K562 (cell line): ENCODE measurements around the gene NYNRIN.

Source experiments
- ARNT ChIP-seq, 2 experiments: fragments of 450-650 bp; IDR thresholded peaks; 2 replicates each; pipeline ENCODE4 v1.6.1; 2016; ENCODE audit warnings: mild to moderate bottlenecking in 1 of 2
- CTCF ChIP-seq, 3 experiments: IDR thresholded peaks in 2 of 3; conservative IDR thresholded peaks in 1 of 3; 2 replicates each; pipeline ENCODE4 v1.5.1; 2011 to 2012; ENCODE audit warnings: low read length in 3 of 3, mild to moderate bottlenecking in 3 of 3, control low read depth in 2 of 3, improper control_type of control experiment in 1 of 3, inconsistent platforms in 1 of 3, low read depth in 1 of 3, mixed read lengths in 1 of 3, moderate library complexity in 1 of 3; ENCODE audit not compliant: insufficient read depth in 2 of 3
- FOXJ3 ChIP-seq: sonication (generic); formaldehyde crosslinking; IDR thresholded peaks from 2 replicates; pipeline ENCODE4 v1.4.0; 2020; ENCODE audit warnings: mild to moderate bottlenecking, missing genetic modification reagents
- JUND ChIP-seq, 2 experiments: IDR thresholded peaks; 2 replicates in 1 of 2; 3 replicates in 1 of 2; pipeline ENCODE4 v1.6.1; 2011; ENCODE audit warnings: borderline replicate concordance in 2 of 2, low read depth in 2 of 2, low read length in 2 of 2, improper control_type of control experiment in 1 of 2, missing biosample characterization in 1 of 2, missing genetic modification characterization in 1 of 2, missing genetic modification reagents in 1 of 2
- NCOA4 ChIP-seq: fragments of 450-650 bp; IDR thresholded peaks from 2 replicates; pipeline ENCODE4 v1.6.1; 2018; ENCODE audit warnings: mild to moderate bottlenecking; ENCODE audit not compliant: partially characterized antibody
- PTRF ChIP-seq: fragments of 450-650 bp; IDR thresholded peaks from 2 replicates; pipeline ENCODE4 v1.6.1; 2016; ENCODE audit warnings: mild to moderate bottlenecking, missing genetic modification characterization, missing compliant biosample characterization
- REST ChIP-seq, 2 experiments: fragments of 450-650 bp; formaldehyde crosslinking in 1 of 2; IDR thresholded peaks; 2 replicates each; pipeline versions ENCODE4 v1.4.0 to v1.6.1; 2014 to 2020; ENCODE audit warnings: mild to moderate bottlenecking in 2 of 2, borderline replicate concordance in 1 of 2, low read depth in 1 of 2
- RNF2 ChIP-seq: sonication (generic); IDR thresholded peaks from 2 replicates; pipeline ENCODE4 v1.6.1; 2016
- SOX6 ChIP-seq: fragments of 450-650 bp; IDR thresholded peaks from 2 replicates; pipeline ENCODE4 v1.6.1; 2014; ENCODE audit warnings: mild to moderate bottlenecking
- TEAD1 ChIP-seq, 2 experiments: fragments of 450-650 bp in 1 of 2; sonication (generic) in 1 of 2; formaldehyde crosslinking; IDR thresholded peaks; 2 replicates each; pipeline versions ENCODE4 v1.4.0 to v1.8.0; 2020 to 2022; ENCODE audit warnings: mild to moderate bottlenecking in 2 of 2, missing genetic modification reagents in 1 of 2
- ZNF766 ChIP-seq: fragments of 200-800 bp; sonication (Bioruptor generic); conservative IDR thresholded peaks from 2 replicates; pipeline ENCODE4 v1.6.1; 2016; ENCODE audit warnings: missing genetic modification characterization, missing compliant biosample characterization

DNA sequence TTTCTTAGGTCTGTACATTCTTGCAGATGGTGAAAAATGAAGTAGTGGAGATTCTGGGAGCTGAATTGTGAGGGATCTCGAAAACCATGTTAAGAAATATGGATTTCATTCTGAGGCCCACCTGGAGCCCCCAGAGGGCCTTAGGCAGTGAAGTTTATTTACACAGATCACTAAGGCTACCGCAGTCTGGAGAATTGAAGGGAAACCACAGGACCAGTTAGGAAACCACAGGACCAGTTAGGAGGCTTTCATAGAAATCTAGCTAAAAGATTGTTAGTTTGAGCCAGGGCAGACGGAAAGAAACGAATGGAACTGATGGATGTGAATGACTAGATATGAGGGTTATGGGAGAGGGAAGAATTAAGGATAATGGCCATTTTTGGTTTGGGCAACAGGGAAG lies 23.5 kb downstream of the NYNRIN start:
- no peak for TF ChIP-seq ARNT (IDR thresholded peaks at IDR 0.05)
- TF ChIP-seq TEAD1 (CRISPR knock-in tag; IDR thresholded peaks at IDR 0.05): no peak
- no peak for TF ChIP-seq NCOA4
- TF ChIP-seq ZNF766 (CRISPR knock-in tag): no peak
- TF ChIP-seq RNF2: no peak
- no peak for TF ChIP-seq REST (IDR thresholded peaks at IDR 0.05; ENCODE audit: borderline replicate concordance)
- TF ChIP-seq REST (CRISPR knock-in tag; IDR thresholded peaks at IDR 0.05; ENCODE audit: low read depth): no peak
- no peak for TF ChIP-seq SOX6
- TF ChIP-seq CTCF (IDR thresholded peaks at IDR 0.05 in 2 of 3, conservative IDR thresholded peaks at IDR 0.05 in 1 of 3; ENCODE audit: insufficient read depth in 2 of 3, low read depth in 1 of 3, low read length in 3 of 3): no peak
- no peak for TF ChIP-seq FOXJ3 (CRISPR knock-in tag)
- no peak for TF ChIP-seq JUND (IDR thresholded peaks at IDR 0.05; ENCODE audit: borderline replicate concordance, low read depth, low read length)
- no peak for TF ChIP-seq JUND (tag; IDR thresholded peaks at IDR 0.05; ENCODE audit: borderline replicate concordance, low read depth, low read length)
- no peak for TF ChIP-seq PTRF (tag)
